ENCODE data around the gene CTDSPL. TPM values are rescaled to one million over a fixed set of nuclear protein-coding genes. Genes with fewer than 3 reads are reported as not detected.
A peak's percentile ranks its signal among the peaks of the same experiment; 100 is the strongest.

CTDSPL gene
- total RNA-seq, 8 experiments from 2014 or later = 6.6 to 31.9 (median 12.6) TPM

- H3K4me1 ChIP-seq (replicated peaks in 1 of 2) = peaks cover 0 to 5% of the 10 kb centered on the region in 2 donors
- ATAC-seq (replicated peaks in 6 of 8) = peak in 1 of 8 experiments; percentile 9
- 17 to 100% (median 82%) methylated on average over 1 of the region's 1 CpG; no CpG with 5 or more reads in 3 of the 10 experiments for WGBS, 10 experiments
- H3K27ac ChIP-seq = no peak overlapping the region
- in situ Hi-C loops (cut with MboI; ENCODE audit: low pct_unique_long_range_greater_than_20kb in 2 of 9, low sequenced_read_pairs in 9 of 9, unreplicated experiment in 9 of 9) = no loop called here
- no peak overlapping the region for H3K4me3 ChIP-seq
Measured at GRCh38 chr3:37935290-37935668, 73.6 kb downstream of the CTDSPL start.

- WGBS, 10 experiments = 6 to 93% (median 67%) methylated on average over 1 to 6 of the region's 9 CpGs
- in situ Hi-C loops (cut with MboI; ENCODE audit: low pct_unique_long_range_greater_than_20kb in 2 of 9, low sequenced_read_pairs in 9 of 9, unreplicated experiment in 9 of 9) = no loop called here
- Histone ChIP-seq H3K4me1 (replicated peaks in 1 of 2) (peaks cover 0 to 5% of the 10 kb centered on the region in 2 donors), H3K27ac (no peak overlapping the region), H3K4me3 (no peak overlapping the region)
- ATAC-seq (replicated peaks in 6 of 8) = peak in 5 of 8 experiments; percentile 26 to 98 (median 95)
Measured at GRCh38 chr3:37935756-37936666, 74.3 kb downstream of the CTDSPL start.

- no peak overlapping the region for H3K4me3 ChIP-seq
- in situ Hi-C loops (cut with MboI; ENCODE audit: low pct_unique_long_range_greater_than_20kb in 2 of 9, low sequenced_read_pairs in 9 of 9, unreplicated experiment in 9 of 9) = no loop called here
- no peak overlapping the region for H3K27ac ChIP-seq
- 76 to 100% (median 95%) methylated on average over 2 to 6 of the region's 6 CpGs; no CpG with 5 or more reads in 3 of the 10 experiments for WGBS, 10 experiments
- H3K4me1 ChIP-seq (replicated peaks in 1 of 2) = peaks cover 0 to 5% of the 10 kb centered on the region in 2 donors
- no peak for ATAC-seq (replicated peaks in 6 of 8)
Measured at GRCh38 chr3:37937156-37937555, 75.5 kb downstream of the CTDSPL start.

GRCh38 chr3:37938011-37938410 lies 76.3 kb downstream of the CTDSPL start:
- Histone ChIP-seq H3K27ac (no peak overlapping the region), H3K4me1 (replicated peaks in 1 of 2) (peaks cover 0 to 5% of the 10 kb centered on the region in 2 donors), H3K4me3 (no peak overlapping the region)
- in situ Hi-C loops (cut with MboI; ENCODE audit: low pct_unique_long_range_greater_than_20kb in 2 of 9, low sequenced_read_pairs in 9 of 9, unreplicated experiment in 9 of 9) = no loop called here
- no peak for ATAC-seq (replicated peaks in 6 of 8)
- 80 to 100% (median 100%) methylated on average over 1 to 2 of the region's 2 CpGs; no CpG with 5 or more reads in 7 of the 10 experiments for WGBS, 10 experiments

GRCh38 chr3:37940242-37940908 lies 78.7 kb downstream of the CTDSPL start:
- no peak overlapping the region for H3K27ac ChIP-seq
- H3K4me3 ChIP-seq = no peak overlapping the region
- peaks cover 0 to 5% of the 10 kb centered on the region in 2 donors for H3K4me1 ChIP-seq (replicated peaks in 1 of 2)
- in situ Hi-C loops (cut with MboI; ENCODE audit: low pct_unique_long_range_greater_than_20kb in 2 of 9, low sequenced_read_pairs in 9 of 9, unreplicated experiment in 9 of 9) = no loop called here
- 49 to 100% (median 100%) methylated on average over 1 to 4 of the region's 4 CpGs; no CpG with 5 or more reads in 3 of the 10 experiments for WGBS, 10 experiments
- ATAC-seq (replicated peaks in 6 of 8) = no peak

- 45 to 100% (median 94%) methylated on average over 2 to 11 of the region's 12 CpGs for WGBS, 10 experiments
- H3K27ac ChIP-seq = no peak overlapping the region
- no peaks in the 10 kb centered on the region for H3K4me1 ChIP-seq (replicated peaks in 1 of 2)
- in situ Hi-C loops (cut with MboI; ENCODE audit: low pct_unique_long_range_greater_than_20kb in 2 of 9, low sequenced_read_pairs in 9 of 9, unreplicated experiment in 9 of 9) = no loop called here
- peak in 1 of 8 experiments; percentile 5 for ATAC-seq (replicated peaks in 6 of 8)
- H3K4me3 ChIP-seq = no peak overlapping the region
Measured at GRCh38 chr3:37941608-37942508, 80.2 kb downstream of the CTDSPL start.

GRCh38 chr3:37942646-37943045 lies 81.0 kb downstream of the CTDSPL start:
- no peak for ATAC-seq (replicated peaks in 6 of 8)
- Histone ChIP-seq H3K4me3 (no peak overlapping the region), H3K4me1 (replicated peaks in 1 of 2) (no peaks in the 10 kb centered on the region), H3K27ac (no peak overlapping the region)
- in situ Hi-C loops (cut with MboI; ENCODE audit: low pct_unique_long_range_greater_than_20kb in 2 of 9, low sequenced_read_pairs in 9 of 9, unreplicated experiment in 9 of 9) = no loop called here
- 79 to 100% (median 98%) methylated on average over 1 to 2 of the region's 2 CpGs; no CpG with 5 or more reads in 4 of the 10 experiments for WGBS, 10 experiments

- Histone ChIP-seq H3K27ac (no peak overlapping the region), H3K4me3 (no peak overlapping the region), H3K4me1 (replicated peaks in 1 of 2) (no peaks in the 10 kb centered on the region)
- ATAC-seq (replicated peaks in 6 of 8) = no peak
- 80 to 100% (median 96%) methylated on average over 1 to 3 of the region's 4 CpGs; no CpG with 5 or more reads in 4 of the 10 experiments for WGBS, 10 experiments
- in situ Hi-C loops (cut with MboI; ENCODE audit: low pct_unique_long_range_greater_than_20kb in 2 of 9, low sequenced_read_pairs in 9 of 9, unreplicated experiment in 9 of 9) = no loop called here
Measured at GRCh38 chr3:37943126-37943525, 81.4 kb downstream of the CTDSPL start.

- 94 to 100% (median 100%) methylated on average over 2 to 8 of the region's 8 CpGs; no CpG with 5 or more reads in 4 of the 10 experiments for WGBS, 10 experiments
- in situ Hi-C loops (cut with MboI; ENCODE audit: low pct_unique_long_range_greater_than_20kb in 2 of 9, low sequenced_read_pairs in 9 of 9, unreplicated experiment in 9 of 9) = no loop called here
Measured at GRCh38 chr3:37943631-37944314, 82.1 kb downstream of the CTDSPL start.

GRCh38 chr3:37944391-37944842 lies 82.7 kb downstream of the CTDSPL start:
- no peak overlapping the region for H3K4me3 ChIP-seq
- 20 to 80% (median 51%) methylated on average over 1 to 2 of the region's 2 CpGs; no CpG with 5 or more reads in 4 of the 10 experiments for WGBS, 10 experiments
- H3K4me1 ChIP-seq (replicated peaks in 1 of 2) = no peaks in the 10 kb centered on the region
- ATAC-seq (replicated peaks in 6 of 8) = peak in 2 of 8 experiments; percentile 59 to 62
- in situ Hi-C loops (cut with MboI; ENCODE audit: low pct_unique_long_range_greater_than_20kb in 2 of 9, low sequenced_read_pairs in 9 of 9, unreplicated experiment in 9 of 9) = no loop called here
- H3K27ac ChIP-seq = no peak overlapping the region

More at GRCh38 chr3:37943631-37944314, 82.1 kb downstream of the CTDSPL start:
- Histone ChIP-seq H3K27ac (no peak overlapping the region), H3K4me1 (replicated peaks in 1 of 2) (no peaks in the 10 kb centered on the region), H3K4me3 (no peak overlapping the region)
- ATAC-seq (replicated peaks in 6 of 8) = no peak

GRCh38 chr3:37945156-37945806 lies 83.6 kb downstream of the CTDSPL start:
- Histone ChIP-seq H3K27ac (no peak overlapping the region), H3K4me1 (replicated peaks in 1 of 2) (no peaks in the 10 kb centered on the region), H3K4me3 (no peak overlapping the region)
- 14 to 100% (median 83%) methylated on average over 1 to 6 of the region's 6 CpGs; no CpG with 5 or more reads in 1 of the 10 experiments for WGBS, 10 experiments
- in situ Hi-C loops (cut with MboI; ENCODE audit: low pct_unique_long_range_greater_than_20kb in 2 of 9, low sequenced_read_pairs in 9 of 9, unreplicated experiment in 9 of 9) = no loop called here
- no peak for ATAC-seq (replicated peaks in 6 of 8)
